GM11168 (cell line): Measurements from ENCODE around the gene PLEK2.
"Not testable (repeated sequence)": the region's sequence is repeated elsewhere in the genome, so short reads cannot be mapped to it uniquely, and the experiment has no call there.

ENCODE experiments used
- in situ Hi-C: fragments of 300-500 bp; cut with MboI; formaldehyde crosslinking; loops from one replicate; pipeline ENCODE4 v1.12.0; 2022; ENCODE audit warnings: low sequenced_read_pairs; ENCODE audit not compliant: unreplicated experiment

PLEK2 gene

DNA sequence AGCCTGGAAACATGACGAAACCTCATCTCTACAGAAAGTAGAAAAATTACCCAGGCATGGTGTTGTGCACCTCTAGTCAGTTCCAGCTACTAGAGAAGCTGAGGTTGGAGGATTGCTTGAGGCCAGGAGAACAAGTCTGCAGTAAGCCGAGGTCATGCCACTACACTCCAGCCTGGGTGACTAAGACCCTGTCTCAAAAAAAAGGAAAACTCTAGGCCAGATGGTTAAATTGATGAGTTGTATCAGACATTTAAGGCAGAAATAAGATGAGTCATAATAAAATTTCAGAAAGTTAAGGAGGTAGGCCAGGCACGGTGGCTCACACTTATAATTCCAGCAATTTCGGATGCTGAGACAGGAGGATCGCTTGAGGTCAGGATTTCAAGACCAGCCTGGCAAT, 41.1 kb downstream of the PLEK2 start:
- in situ Hi-C loops, result no loop called here

DNA sequence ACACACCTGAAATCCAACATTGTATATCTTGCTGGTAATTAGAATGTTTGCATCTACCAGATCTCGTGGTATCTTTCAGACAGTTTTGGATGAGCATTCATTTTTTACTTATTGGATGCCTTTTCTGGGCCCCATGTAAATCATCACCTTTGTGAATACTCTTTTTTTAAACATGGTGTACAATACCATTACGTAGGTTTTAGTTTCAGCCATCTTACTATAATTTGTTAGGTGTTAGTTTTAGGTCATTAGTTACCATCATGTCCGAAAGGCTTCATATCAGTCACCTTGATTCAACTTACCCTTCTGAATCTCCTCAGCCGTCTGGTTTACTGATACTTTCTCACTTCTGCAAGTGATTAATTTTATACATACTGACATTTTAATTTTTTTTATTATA, 46.5 kb downstream of the PLEK2 start:
- in situ Hi-C loops, result no loop called here

DNA sequence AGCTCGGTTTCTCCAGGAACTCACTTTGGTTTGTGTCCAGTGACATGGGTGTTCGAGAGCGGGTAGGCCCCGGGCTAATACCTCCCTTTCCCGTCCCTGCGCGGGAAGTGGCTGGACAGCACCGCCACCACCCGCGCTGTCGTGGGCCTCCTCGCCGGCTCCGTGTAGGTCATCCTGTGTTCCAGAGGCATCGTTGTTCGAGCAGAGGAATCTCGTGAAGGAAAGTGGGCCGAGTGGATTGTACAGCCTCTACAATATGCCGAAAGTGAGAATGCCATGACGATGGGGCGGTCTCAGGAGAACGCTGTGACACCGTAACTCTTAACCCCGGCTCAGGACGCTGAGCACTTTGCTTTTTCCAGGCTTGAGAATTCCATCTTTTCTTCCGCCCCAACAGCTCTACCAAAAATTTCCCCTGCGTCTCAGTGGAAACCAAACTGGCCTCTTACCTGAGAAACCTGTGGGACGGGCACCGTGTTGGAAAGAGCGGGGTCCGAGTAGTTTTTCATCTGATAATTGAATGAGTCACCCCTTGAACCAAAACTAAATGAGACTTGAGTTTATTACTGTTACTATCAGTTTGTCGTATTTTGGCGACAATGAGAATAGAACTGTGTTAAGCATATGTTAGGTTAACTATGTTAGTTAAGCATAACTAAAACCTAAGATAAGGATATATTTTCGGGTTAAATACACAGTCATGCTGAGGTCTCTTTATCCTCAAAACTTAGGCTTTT, 51.3 kb downstream of the PLEK2 start:
- in situ Hi-C loops, result no loop called here

DNA sequence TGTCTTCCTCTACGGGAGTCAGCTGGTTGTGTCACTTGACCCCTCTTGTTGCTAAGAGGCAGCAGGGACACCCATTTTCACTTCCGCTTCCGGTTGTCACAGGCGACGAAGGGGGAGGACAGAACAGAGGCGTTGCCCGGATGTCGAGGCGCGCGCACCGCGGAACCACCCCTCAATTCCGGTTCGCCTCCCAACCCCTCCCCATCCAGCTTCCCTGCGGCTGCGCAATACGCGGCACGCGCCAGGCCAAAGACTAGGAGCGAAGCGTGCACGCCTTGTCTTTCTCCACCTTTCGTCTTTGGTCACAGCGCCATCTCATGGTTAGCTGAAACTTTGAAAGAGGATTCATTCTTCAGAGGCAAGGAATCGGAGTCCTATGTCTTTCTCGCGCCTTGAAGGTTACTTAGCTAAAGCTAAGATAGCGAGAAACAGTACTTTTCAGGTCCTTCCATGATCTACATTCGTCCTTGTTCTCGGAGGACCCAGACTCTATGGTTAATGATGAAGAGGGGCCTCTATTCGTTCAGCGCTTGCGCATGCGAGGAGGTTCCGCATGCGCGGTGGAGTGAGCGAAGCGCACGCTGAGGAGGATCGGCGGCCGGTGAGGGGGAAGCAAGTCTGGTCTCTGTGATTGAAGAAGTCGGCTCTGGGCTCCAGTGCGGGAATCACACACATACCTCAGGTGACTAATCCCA, 52.0 kb downstream of the PLEK2 start, which contains the start of the genes ATP6V1D and EIF2S1:
TSS of gene ATP6V1D (minus strand) at position 30 of the 695 bp plus-strand sequence. CDS start 106 bp downstream, outside the sequence.
TSS of gene EIF2S1 (plus strand) at position 554 of the 695 bp plus-strand sequence. CDS start 4,440 bp downstream, outside the sequence.
- in situ Hi-C loops, result no loop called here

DNA sequence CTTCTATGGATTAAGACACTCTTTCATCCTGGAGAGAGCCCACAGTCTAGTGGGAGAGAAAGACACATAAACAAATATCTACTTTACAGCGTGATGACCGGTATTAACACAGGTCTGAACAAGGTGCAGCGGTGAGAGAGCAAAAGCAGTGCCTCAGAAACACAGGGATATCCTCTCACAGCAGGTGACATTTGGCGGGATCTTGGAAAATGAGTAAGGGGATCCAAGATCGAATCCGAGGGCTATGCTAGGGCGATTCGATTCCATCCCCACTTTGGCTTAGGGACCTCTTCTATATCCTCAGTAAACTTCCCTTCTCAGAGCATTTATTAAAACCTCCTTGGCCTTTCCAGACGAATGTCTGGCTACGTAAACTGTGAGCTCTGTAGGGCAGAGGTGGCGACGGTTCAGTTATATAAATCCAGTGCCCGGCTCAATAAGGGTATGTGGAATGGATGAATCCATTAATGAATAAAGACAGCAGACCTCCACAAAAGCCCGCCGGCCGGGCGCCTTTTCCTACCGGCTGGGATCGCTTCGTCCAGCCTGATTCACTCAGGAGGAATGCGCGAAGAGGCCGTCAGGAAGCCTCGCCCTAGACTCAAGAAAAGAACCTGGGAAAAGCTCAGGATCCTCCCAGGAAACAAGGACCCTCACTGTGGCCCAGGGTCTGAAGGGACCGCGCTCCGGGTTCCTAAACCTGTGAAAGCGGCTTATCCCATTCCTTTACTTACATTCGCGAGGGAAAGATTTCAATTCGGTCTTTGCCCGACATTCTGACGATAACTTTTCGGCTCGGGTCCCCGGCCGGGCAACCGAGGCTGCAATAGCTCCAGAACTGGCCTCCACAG, 52.8 kb downstream of the PLEK2 start:
- in situ Hi-C loops, result no loop called here

DNA sequence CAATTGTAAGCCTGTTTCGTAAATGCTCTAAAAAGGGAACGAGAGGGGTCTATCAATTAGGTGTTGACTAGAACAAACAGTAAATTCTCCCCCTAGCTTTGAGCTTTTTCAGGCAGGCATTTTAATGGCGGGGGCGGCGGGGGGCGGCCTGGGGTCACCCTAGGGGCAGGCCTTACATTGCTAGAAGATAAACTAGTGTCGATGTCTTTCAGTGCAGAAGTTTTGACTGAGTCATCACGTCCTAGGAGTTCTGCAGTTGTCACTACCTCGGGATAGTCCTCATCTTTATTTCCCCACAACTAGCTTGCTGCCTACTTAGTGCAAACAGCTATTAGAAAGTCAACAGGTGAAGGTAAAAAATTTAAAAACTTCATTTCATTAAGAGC, 54.0 kb downstream of the PLEK2 start:
- in situ Hi-C loops, result no loop called here

DNA sequence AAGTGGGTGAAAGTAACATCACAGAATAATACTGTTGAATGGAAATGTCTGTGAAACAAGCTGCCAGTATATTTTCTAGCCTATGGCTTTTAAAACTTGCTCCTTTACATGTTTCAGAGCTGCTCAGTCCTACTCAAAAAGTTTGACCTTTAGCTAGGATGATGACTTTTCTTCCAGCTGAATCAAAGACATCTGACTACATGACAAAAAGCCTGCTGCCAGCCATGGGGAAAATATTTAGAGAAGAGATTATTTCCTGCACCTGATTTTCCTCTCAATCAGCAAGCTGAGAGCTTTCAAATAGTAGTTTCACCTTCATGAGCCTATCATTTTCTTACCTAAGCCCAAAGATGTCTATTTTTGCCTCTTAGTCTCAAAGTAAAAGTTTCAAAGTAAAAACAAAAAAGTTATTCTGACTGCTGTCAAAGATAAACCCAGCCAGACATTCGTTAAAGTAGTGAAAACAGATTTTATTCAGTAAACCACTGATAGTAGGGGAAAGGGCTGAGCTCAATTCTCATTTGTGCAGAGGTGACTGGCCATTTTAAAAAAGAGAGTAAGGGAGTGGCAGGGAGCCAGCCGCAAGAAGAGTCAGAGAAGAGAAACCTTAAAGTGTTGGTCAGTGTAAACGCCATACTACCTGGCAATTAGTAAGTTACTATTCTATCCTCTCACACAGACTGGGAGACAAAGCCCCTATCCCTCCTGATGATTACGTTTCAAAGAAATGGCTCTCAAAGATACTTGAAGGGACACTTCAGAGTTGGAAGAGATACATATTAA, 54.6 kb downstream of the PLEK2 start:
- in situ Hi-C loops, result no loop called here

DNA sequence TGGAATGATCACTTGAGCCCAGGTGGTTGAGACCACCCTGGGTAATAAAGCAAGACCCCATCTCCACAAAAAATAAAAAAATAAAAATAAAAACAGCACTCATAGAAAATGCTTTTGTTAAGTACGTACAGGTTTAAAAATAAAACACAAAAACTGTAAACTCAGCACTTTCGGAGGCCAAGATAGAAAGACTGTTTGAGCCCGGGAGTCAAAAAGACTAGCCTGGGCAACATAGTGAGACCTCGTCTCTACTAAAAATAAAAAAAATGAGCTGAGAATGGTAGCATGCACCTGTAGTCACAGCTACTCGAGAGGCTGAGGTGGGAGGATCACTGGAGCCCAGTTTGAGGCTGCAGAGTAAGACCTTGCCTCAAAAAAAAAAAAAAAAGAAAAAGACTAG, 59.9 kb downstream of the PLEK2 start:
- in situ Hi-C loops, result no loop called here

DNA sequence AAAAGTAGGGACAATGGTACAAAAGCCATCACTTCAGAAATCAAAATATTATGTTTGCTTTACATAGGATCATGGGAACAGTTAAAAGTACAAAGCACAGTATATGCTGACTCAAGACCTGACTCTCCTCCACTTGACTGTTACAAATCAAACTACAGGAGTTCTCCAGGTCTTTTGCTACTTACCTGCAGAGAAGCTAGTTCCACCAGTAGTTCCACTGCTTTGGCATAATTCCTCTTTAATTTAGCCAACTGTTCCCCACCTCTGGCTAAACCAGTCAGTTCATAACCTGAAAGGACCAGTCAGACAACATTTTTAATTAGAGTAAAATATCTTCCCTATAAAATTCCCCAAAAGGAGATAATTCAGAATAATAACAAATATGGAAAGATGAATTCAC, 66.4 kb downstream of the PLEK2 start:
- in situ Hi-C loops, result no loop called here

DNA sequence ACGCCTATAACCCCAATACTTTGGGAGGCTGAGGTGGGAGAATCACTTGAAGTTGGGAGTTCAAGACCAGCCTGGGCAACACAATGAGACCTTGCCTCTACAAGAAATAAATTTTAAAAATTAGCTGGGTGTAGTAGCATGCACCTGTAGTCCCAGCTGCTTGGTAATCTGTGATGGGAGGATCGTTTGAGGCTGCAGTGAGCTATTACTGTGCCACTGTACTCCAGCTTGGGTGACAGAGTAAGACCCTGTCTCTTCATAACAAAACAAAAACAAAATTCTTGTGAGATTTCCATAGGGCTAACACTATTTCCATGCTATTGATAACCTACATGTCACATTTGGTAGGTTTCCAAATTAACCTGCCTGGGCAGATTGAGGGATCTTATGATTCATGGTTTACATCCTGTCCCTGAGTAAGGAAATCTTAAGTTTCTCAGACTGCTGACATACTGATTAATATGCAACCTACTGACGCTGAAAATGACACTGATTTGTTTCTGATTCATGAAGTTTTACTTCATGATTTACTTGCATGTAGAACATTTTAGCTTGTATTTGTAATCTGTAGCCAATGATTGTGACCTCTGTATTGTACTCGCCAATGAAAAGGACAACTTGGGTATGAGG, 68.2 kb downstream of the PLEK2 start:
- in situ Hi-C loops, result no loop called here

DNA sequence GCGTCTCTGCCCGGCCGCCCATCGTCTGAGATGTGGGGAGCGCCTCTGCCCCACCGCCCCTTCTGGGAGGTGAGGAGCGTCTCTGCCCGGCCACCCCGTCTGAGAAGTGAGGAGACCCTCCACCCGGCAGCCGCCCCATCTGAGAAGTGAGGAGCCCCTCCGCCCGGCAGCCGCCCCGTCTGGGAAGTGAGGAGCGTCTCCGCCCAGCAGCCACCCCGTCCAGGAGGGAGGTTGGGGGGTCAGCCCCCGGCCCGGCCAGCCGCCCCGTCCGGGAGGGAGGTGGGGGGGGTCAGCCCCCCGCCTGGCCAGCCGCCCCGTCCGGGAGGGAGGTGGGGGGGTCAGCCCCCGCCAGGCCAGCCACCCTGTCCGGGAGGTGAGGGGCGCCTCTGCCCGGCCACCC, 70.7 kb downstream of the PLEK2 start:
- in situ Hi-C loops, result not testable (repeated sequence)
